ENCODE measurements around the gene NEDD8.

NEDD8 gene

DNA sequence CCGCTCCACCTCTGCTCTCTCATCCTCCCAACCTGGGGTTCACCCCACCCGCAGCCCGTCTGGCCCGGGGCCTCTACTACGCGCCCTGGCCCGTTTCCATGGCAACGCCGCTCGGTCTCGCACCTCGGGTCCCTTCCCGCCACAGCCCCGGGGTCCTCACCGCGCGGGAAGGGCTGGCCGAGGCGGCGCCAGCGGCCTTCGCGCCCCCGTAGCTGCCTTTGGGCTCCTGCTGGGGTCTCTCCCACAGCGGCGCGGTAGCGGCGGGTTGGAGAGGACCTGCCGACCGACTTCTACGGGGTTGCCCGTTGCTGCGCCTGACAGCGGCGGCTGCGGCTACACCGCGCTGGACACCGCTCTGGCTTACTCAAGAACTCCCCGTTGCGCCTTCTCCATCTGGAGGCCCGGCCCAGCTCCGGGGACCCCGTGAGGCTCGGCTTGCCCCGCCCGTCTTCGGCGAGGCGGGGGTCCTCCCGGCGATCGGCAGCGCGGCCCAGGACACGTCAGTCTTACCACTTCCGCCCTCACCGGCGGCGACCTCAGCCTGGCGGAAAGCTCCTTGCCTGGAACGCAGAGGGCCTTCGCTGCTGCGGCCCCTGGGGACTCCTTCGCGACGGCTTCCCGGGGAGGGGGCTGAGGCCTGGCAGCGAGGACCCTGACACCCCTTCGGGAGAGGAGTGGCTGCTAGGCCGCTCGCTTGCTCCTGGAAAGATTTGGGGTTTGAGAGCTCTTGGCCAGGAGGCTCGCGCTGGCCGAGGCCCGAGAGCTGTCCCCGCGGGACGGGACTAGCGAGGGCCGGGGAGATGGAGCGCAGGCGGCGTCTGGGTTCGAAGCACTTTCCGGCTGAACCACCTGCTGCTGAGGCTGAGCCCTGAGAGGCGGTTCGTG lies 36.7 kb downstream of the NEDD8 start, which contains the start of gene TM9SF1:
Gene TM9SF1 (minus strand): TSS at position 256 of the 885 bp plus-strand sequence. CDS start 422 bp downstream, outside the sequence.
- peaks cover 16% of the 10 kb centered on the region for H3F3A ChIP-seq (ENCODE audit: control insufficient read depth, insufficient read depth)
- no peaks in the 10 kb centered on the region for H3K9me2 ChIP-seq (replicated peaks; ENCODE audit: control insufficient read depth, low read length)
- peak within 1 kb of the TSS; percentile 87 for H3K4me3 ChIP-seq (ENCODE audit: low read length)
- no peaks in the 10 kb centered on the region for H4K20me1 ChIP-seq (ENCODE audit: control insufficient read depth, insufficient read depth, low read depth, low read length)
- no peaks in the 10 kb centered on the region for H3K9me3 ChIP-seq (ENCODE audit: control insufficient read depth, insufficient read depth, low read length)
- H3K4me1 ChIP-seq (ENCODE audit: control insufficient read depth, low read length), result peaks cover 29% of the 10 kb centered on the region
- H3K4me2 ChIP-seq (ENCODE audit: low read length), result peak within 1 kb of the TSS; percentile 78
- no peaks in the 10 kb centered on the region for H3K27me3 ChIP-seq (ENCODE audit: control insufficient read depth, low read length)
- no peak for TF ChIP-seq EZH2phosphoT487 (IDR thresholded peaks at IDR 0.05; ENCODE audit: borderline replicate concordance, low read length)
- TF ChIP-seq, protein P1, sequence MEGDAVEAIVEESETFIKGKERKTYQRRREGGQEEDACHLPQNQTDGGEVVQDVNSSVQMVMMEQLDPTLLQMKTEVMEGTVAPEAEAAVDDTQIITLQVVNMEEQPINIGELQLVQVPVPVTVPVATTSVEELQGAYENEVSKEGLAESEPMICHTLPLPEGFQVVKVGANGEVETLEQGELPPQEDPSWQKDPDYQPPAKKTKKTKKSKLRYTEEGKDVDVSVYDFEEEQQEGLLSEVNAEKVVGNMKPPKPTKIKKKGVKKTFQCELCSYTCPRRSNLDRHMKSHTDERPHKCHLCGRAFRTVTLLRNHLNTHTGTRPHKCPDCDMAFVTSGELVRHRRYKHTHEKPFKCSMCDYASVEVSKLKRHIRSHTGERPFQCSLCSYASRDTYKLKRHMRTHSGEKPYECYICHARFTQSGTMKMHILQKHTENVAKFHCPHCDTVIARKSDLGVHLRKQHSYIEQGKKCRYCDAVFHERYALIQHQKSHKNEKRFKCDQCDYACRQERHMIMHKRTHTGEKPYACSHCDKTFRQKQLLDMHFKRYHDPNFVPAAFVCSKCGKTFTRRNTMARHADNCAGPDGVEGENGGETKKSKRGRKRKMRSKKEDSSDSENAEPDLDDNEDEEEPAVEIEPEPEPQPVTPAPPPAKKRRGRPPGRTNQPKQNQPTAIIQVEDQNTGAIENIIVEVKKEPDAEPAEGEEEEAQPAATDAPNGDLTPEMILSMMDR (IDR thresholded peaks at IDR 0.05; ENCODE audit: low read depth, low read length, poor library complexity, severe bottlenecking), result no peak
- H3K79me2 ChIP-seq (ENCODE audit: control insufficient read depth, low read length), result peaks cover 53% of the 10 kb centered on the region
- H3K36me3 ChIP-seq (ENCODE audit: control insufficient read depth, low read length), result peaks cover 44% of the 10 kb centered on the region
- H3K27ac ChIP-seq (ENCODE audit: low read depth, low read length), result peak within 1 kb of the TSS; percentile 78

DNA sequence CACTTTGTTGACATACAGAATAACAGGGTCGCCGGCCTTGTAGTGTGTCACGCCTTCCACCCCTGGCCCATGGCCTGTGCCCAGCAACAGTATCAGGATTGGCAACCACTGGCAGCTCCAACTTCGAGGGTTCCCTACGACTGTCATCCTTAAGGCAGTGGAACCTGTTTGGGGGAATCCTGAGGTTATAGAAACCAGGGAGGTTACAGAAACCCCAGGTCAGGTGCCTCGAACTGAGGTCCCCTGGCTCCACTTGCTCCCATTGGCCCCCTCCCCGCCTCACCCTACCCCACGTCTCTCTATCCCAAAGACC lies 37.3 kb downstream of the NEDD8 start:
- H3K4me2 ChIP-seq (ENCODE audit: low read length), result peak overlapping the region; percentile 78
- H3K9me2 ChIP-seq (replicated peaks; ENCODE audit: control insufficient read depth, low read length), result no peaks in the 10 kb centered on the region
- TF ChIP-seq, protein P1 (IDR thresholded peaks at IDR 0.05; ENCODE audit: low read depth, low read length, poor library complexity, severe bottlenecking), result no peak
- no peak for TF ChIP-seq EZH2phosphoT487 (IDR thresholded peaks at IDR 0.05; ENCODE audit: borderline replicate concordance, low read length)
- H4K20me1 ChIP-seq (ENCODE audit: control insufficient read depth, insufficient read depth, low read depth, low read length), result no peaks in the 10 kb centered on the region
- H3K36me3 ChIP-seq (ENCODE audit: control insufficient read depth, low read length), result peaks cover 48% of the 10 kb centered on the region
- H3F3A ChIP-seq (ENCODE audit: control insufficient read depth, insufficient read depth), result peaks cover 19% of the 10 kb centered on the region
- H3K9me3 ChIP-seq (ENCODE audit: control insufficient read depth, insufficient read depth, low read length), result no peaks in the 10 kb centered on the region
- peaks cover 53% of the 10 kb centered on the region for H3K79me2 ChIP-seq (ENCODE audit: control insufficient read depth, low read length)
- H3K27me3 ChIP-seq (ENCODE audit: control insufficient read depth, low read length), result no peaks in the 10 kb centered on the region
- peak overlapping the region; percentile 78 for H3K27ac ChIP-seq (ENCODE audit: low read depth, low read length)
- H3K4me3 ChIP-seq (ENCODE audit: low read length), result peak overlapping the region; percentile 87
- peaks cover 29% of the 10 kb centered on the region for H3K4me1 ChIP-seq (ENCODE audit: control insufficient read depth, low read length)

DNA sequence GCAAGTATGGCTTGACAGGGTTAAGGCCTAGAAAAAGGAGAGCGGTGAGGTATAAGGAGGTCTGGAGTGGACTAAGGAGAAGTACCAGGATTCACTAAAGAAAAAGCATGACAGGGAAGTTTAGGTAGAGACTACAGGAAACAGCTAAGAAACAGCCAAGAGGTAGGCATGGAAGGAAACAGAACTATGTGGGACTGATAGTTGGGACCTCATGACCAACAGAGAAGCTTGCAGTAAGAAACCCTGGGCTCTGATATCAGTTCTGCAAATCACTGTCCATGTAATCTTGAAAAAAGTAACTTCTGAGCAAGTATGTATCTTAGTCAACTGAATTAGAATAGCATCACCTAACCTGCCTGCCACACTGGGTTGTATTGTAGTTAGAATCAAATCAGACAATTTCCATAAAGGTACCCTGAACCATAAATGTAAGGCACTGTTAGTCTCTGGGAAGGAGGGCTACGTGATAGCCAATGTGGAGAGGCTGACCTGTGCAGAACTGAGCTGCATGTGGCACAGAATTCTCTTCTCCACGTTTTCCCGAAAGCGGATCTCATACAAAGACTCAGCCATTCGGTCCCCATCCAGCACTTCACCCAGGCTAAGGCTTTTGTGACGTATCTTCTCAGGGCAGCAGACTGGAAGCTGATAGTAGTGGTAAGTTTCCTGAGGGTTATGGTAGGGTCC lies 37.8 kb downstream of the NEDD8 start:
- H3K27ac ChIP-seq (ENCODE audit: low read depth, low read length), result 0 out of 2 replicates have a peak overlapping the region, but pooled peaks have one; percentile 78

More for the DNA sequence above, 37.8 kb downstream of the NEDD8 start:
- Histone ChIP-seq H3K27me3 (ENCODE audit: control insufficient read depth, low read length) (no peaks in the 10 kb centered on the region), H3K36me3 (ENCODE audit: control insufficient read depth, low read length) (peaks cover 46% of the 10 kb centered on the region), H3K79me2 (ENCODE audit: control insufficient read depth, low read length) (peaks cover 53% of the 10 kb centered on the region), H3F3A (ENCODE audit: control insufficient read depth, insufficient read depth) (peaks cover 21% of the 10 kb centered on the region), H3K9me2 (replicated peaks; ENCODE audit: control insufficient read depth, low read length) (no peaks in the 10 kb centered on the region), H3K4me3 (ENCODE audit: low read length) (peak overlapping the region; percentile 87), H4K20me1 (ENCODE audit: control insufficient read depth, insufficient read depth, low read depth, low read length) (no peaks in the 10 kb centered on the region), H3K4me2 (ENCODE audit: low read length) (peak overlapping the region; percentile 78), H3K4me1 (ENCODE audit: control insufficient read depth, low read length) (peaks cover 31% of the 10 kb centered on the region), H3K9me3 (ENCODE audit: control insufficient read depth, insufficient read depth, low read length) (no peaks in the 10 kb centered on the region)
- TF ChIP-seq, protein P1 (IDR thresholded peaks at IDR 0.05; ENCODE audit: low read depth, low read length, poor library complexity, severe bottlenecking), result no peak
- no peak for TF ChIP-seq EZH2phosphoT487 (IDR thresholded peaks at IDR 0.05; ENCODE audit: borderline replicate concordance, low read length)

Measured in DOHH2 (cell line).